CD14-positive monocyte (primary cell): Measurements from ENCODE around the gene KCNJ1. TPM values are rescaled to one million over a fixed set of nuclear protein-coding genes. Genes with fewer than 3 reads are reported as not detected.

Source experiments
- DNase-seq, 3 donors: peaks; one replicate each; pipeline ENCODE4 v3.0.0-alpha.2; 2011 to 2022
- H2AFZ ChIP-seq: 2 replicates; pipeline ENCODE4 v1.6.0; 2012; ENCODE audit warnings: mild to moderate bottlenecking, low read depth, low read length, inconsistent platforms; ENCODE audit not compliant: insufficient read depth, poor library complexity, severe bottlenecking
- H3K27ac ChIP-seq, 2 donors: 1 replicate in 1 of 2; 2 replicates in 1 of 2; pipeline ENCODE4 v1.5.1; 2012 to 2013; ENCODE audit warnings: low read length in 2 of 2, control low read depth in 1 of 2, inconsistent platforms in 1 of 2, low read depth in 1 of 2, mild to moderate bottlenecking in 1 of 2
- H3K27me3 ChIP-seq, 2 donors: one replicate each; pipeline versions ENCODE4 v1.6.0 to v1.6.1; 2011 to 2013; ENCODE audit warnings: low read length in 2 of 2; ENCODE audit not compliant: control insufficient read depth in 2 of 2, insufficient read depth in 2 of 2
- H3K36me3 ChIP-seq, 2 donors: replicated peaks in 1 of 2; 1 replicate in 1 of 2; 2 replicates in 1 of 2; pipeline versions ENCODE4 v1.5.1 to v1.6.1; 2012 to 2013; ENCODE audit warnings: low read length in 2 of 2, control low read depth in 1 of 2, inconsistent platforms in 1 of 2, mild to moderate bottlenecking in 1 of 2; ENCODE audit not compliant: insufficient read depth in 2 of 2, control insufficient read depth in 1 of 2
- H3K4me1 ChIP-seq, 2 donors: 1 replicate in 1 of 2; 2 replicates in 1 of 2; pipeline versions ENCODE4 v1.5.1 to v1.6.1; 2012 to 2013; ENCODE audit warnings: low read length in 2 of 2, control low read depth in 1 of 2, inconsistent platforms in 1 of 2, mild to moderate bottlenecking in 1 of 2, moderate library complexity in 1 of 2; ENCODE audit not compliant: insufficient read depth in 2 of 2, control insufficient read depth in 1 of 2
- H3K4me2 ChIP-seq: replicated peaks from 2 replicates; pipeline ENCODE3; 2012; ENCODE audit warnings: low read length, moderate library complexity, mild to moderate bottlenecking; ENCODE audit not compliant: poor library complexity, severe bottlenecking; ENCODE audit errors: extremely low read depth
- H3K4me3 ChIP-seq, 3 experiments: fragments of 200-600 bp in 1 of 3; sonication (generic) in 1 of 3; replicated peaks in 1 of 3; 1 replicate in 2 of 3; 2 replicates in 1 of 3; pipeline ENCODE4 v1.5.1; 2011 to 2013; ENCODE audit warnings: low read length in 3 of 3, mild to moderate bottlenecking in 3 of 3, control low read depth in 2 of 3, low read depth in 2 of 3, inconsistent platforms in 1 of 3, moderate library complexity in 1 of 3
- H3K79me2 ChIP-seq: 2 replicates; pipeline ENCODE4 v1.6.0; 2012; ENCODE audit warnings: mild to moderate bottlenecking, control low read depth, inconsistent platforms, low read length, moderate library complexity; ENCODE audit not compliant: insufficient read depth
- H3K9ac ChIP-seq: 2 replicates; pipeline ENCODE4 v1.6.0; 2017; ENCODE audit warnings: low read length, mild to moderate bottlenecking; ENCODE audit not compliant: insufficient read depth, poor library complexity, severe bottlenecking
- H3K9me3 ChIP-seq, 2 donors: replicated peaks in 1 of 2; 1 replicate in 1 of 2; 2 replicates in 1 of 2; pipeline versions ENCODE4 v1.5.1 to v1.6.1; 2012 to 2013; ENCODE audit warnings: low read length in 2 of 2, control low read depth in 1 of 2; ENCODE audit not compliant: control insufficient read depth in 1 of 2, insufficient read depth in 1 of 2
- H4K20me1 ChIP-seq: 2 replicates; pipeline ENCODE4 v1.6.0; 2012; ENCODE audit warnings: mild to moderate bottlenecking, low read length, control low read depth, moderate library complexity; ENCODE audit not compliant: insufficient read depth
- H3K27ac Mint-ChIP-seq, 7 donors: one replicate each; pipeline ENCODE4 v1.8.0; 2020; ENCODE audit warnings: mild to moderate bottlenecking in 7 of 7, mixed read lengths in 7 of 7, moderate library complexity in 6 of 7, inconsistent platforms in 2 of 7
- H3K27me3 Mint-ChIP-seq, 3 donors: one replicate each; pipeline ENCODE4 v1.8.0; 2021 to 2022; ENCODE audit warnings: low read depth in 3 of 3, mild to moderate bottlenecking in 3 of 3, mixed read lengths in 3 of 3, moderate library complexity in 3 of 3, inconsistent platforms in 1 of 3
- H3K36me3 Mint-ChIP-seq, 2 donors: one replicate each; pipeline ENCODE4 v1.8.0; 2020; ENCODE audit warnings: mixed read lengths in 2 of 2, inconsistent platforms in 1 of 2, mild to moderate bottlenecking in 1 of 2
- H3K4me1 Mint-ChIP-seq: one replicate; pipeline ENCODE4 v1.8.0; 2020; ENCODE audit warnings: mild to moderate bottlenecking, mixed read lengths
- H3K4me3 Mint-ChIP-seq, 2 donors: one replicate each; pipeline ENCODE4 v1.8.0; 2020; ENCODE audit warnings: mild to moderate bottlenecking in 2 of 2, mixed read lengths in 2 of 2, moderate library complexity in 1 of 2
- H3K9me3 Mint-ChIP-seq, 7 donors: one replicate each; pipeline ENCODE4 v1.8.0; 2020 to 2022; ENCODE audit warnings: mixed read lengths in 7 of 7, mild to moderate bottlenecking in 6 of 7, moderate library complexity in 6 of 7, inconsistent platforms in 2 of 7
- CTCF ChIP-seq: fragments of 200-600 bp; IDR thresholded peaks from one replicate; pipeline ENCODE4 v1.8.0; 2022; ENCODE audit warnings: antibody characterized with exemption, mild to moderate bottlenecking
- WGBS: methylation state at CpG from one replicate; pipeline ENCODE4 v1.1.5; 2013; ENCODE audit warnings: missing lambda C conversion rate; ENCODE audit not compliant: insufficient coverage; 5-methylcytosine and 5-hydroxymethylcytosine counted together
- intact Hi-C, 2 donors: fragments of 100-400 bp; cut with micrococcal nuclease; formaldehyde crosslinking; loops; one replicate each; pipeline versions ENCODE4 v1.15.0 to v1.15.1; 2023
- polyA plus RNA-seq, 3 donors: library from polyadenylated mRNA; depleted of rRNA in 1 of 3; unstranded in 2 of 3; stranded (reverse) in 1 of 3; fragments of 300-500 nt in 2 of 3; fragments of >200 nt in 1 of 3; fragmentation: Illumina TruSeq in 2 of 3; gene quantifications; 1 replicate in 2 of 3; 2 replicates in 1 of 3; pipeline ENCODE4 v1.2.3, GENCODE V29; 2012 to 2021

The KCNJ1 gene
- polyA plus RNA-seq, 3 donors: 0.12 to 0.47 TPM; not detected in 1

DNA sequence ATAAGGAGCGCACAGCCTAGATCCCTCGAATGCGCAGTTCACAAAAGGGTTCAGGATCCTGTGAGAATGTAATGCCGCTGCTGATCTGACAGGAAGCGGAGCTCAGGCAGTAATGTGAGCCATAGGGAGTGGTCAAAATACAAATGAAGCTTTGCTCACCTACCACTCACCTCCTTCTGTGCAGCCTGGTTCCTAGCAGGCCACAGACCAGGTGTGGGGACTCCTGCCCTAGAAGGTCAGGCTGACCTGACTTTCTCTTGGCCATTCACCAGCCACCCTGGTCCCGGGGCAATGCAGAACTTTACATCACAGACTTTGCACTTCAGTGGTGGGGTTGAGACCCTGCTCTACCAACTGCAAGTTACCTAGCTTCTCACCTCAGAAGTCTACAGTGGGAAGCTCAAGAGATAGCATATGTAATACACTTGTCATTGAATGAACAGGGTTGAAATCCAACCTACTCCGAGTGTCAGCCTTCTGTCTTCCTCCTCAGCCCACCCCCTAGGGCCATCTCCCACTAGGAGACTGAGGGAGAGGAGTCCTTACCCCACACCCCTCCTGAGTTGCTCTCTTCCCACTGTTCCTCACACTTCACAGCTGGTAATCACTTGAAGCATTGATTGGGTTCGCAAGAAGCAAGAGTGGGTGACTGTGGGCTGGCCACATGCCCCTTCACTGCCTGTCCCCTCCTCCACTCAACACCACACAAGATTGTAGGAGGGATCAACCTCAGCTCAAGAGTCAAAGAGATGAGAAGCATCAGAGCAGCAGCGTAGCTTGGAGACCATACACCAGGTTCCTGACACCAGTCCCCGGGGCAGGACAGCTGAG, 2.0 kb upstream of the KCNJ1 start:
- H3K9me3 Mint-ChIP-seq: no peaks in the 10 kb centered on the region
- H3K9me3 ChIP-seq: no peaks in the 10 kb centered on the region
- H3K27me3 ChIP-seq: no peaks in the 10 kb centered on the region
- intact Hi-C loops: loop anchor here in 1 of 2 donors (10.0 kb wide), 1 partner anchor 694 kb away; no protein-coding TSS in a partner anchor
- H3K79me2 ChIP-seq: no peaks in the 10 kb centered on the region
- no peak overlapping the region for H2AFZ ChIP-seq
- no peak overlapping the region for H3K27ac ChIP-seq
- no peaks in the 10 kb centered on the region for H3K4me1 Mint-ChIP-seq
- H3K9ac ChIP-seq: no peak overlapping the region
- no peak for TF ChIP-seq CTCF
- H3K27me3 Mint-ChIP-seq: peaks cover 2 to 5% (median 2%) of the 10 kb centered on the region in 3 donors
- H4K20me1 ChIP-seq: no peaks in the 10 kb centered on the region
- WGBS: 100% methylated on average over 1 of the region's 10 CpGs
- H3K36me3 ChIP-seq: no peaks in the 10 kb centered on the region
- H3K36me3 Mint-ChIP-seq: no peaks in the 10 kb centered on the region
- no peak overlapping the region for H3K4me2 ChIP-seq
- H3K4me1 ChIP-seq: no peaks in the 10 kb centered on the region
- DNase-seq: no peak
- H3K4me3 Mint-ChIP-seq: no peak overlapping the region
- H3K4me3 ChIP-seq: no peak overlapping the region
- no peak overlapping the region for H3K27ac Mint-ChIP-seq

- no peak overlapping the region for H3K4me3 Mint-ChIP-seq
- H3K9ac ChIP-seq: no peak overlapping the region
- peaks cover 0 to 7% (median 6%) of the 10 kb centered on the region in 3 donors for H3K27me3 Mint-ChIP-seq
- H3K9me3 Mint-ChIP-seq: no peaks in the 10 kb centered on the region
- intact Hi-C loops: loop anchor here in 1 of 2 donors (10.0 kb wide), 1 partner anchor 691 kb away; no protein-coding TSS in a partner anchor
- no peaks in the 10 kb centered on the region for H3K36me3 Mint-ChIP-seq
- WGBS: no CpG with 5 or more reads among the region's 1 CpG
- H3K9me3 ChIP-seq: no peaks in the 10 kb centered on the region
- H3K4me3 ChIP-seq: no peak overlapping the region
- H2AFZ ChIP-seq: no peak overlapping the region
- no peak for DNase-seq
- no peak overlapping the region for H3K27ac Mint-ChIP-seq
- no peak overlapping the region for H3K27ac ChIP-seq
- no peaks in the 10 kb centered on the region for H3K79me2 ChIP-seq
- no peaks in the 10 kb centered on the region for H3K27me3 ChIP-seq
- H3K4me1 ChIP-seq: no peaks in the 10 kb centered on the region
- no peaks in the 10 kb centered on the region for H4K20me1 ChIP-seq
- no peak overlapping the region for H3K4me2 ChIP-seq
- no peaks in the 10 kb centered on the region for H3K4me1 Mint-ChIP-seq
- no peaks in the 10 kb centered on the region for H3K36me3 ChIP-seq
- TF ChIP-seq CTCF: no peak
These were observed 1.6 kb downstream of the KCNJ1 start for GRCh38 chr11:128865490-128865889.
